Prostate gland (tissue), 2 donors: ENCODE measurements around the gene TEX28. TPM values are rescaled to one million over a fixed set of nuclear protein-coding genes. Genes with fewer than 3 reads are reported as not detected.

Source experiments
- DNase-seq: peaks from one replicate; pipeline ENCODE4 v3.0.0-alpha.2; 2019; ENCODE audit warnings: low spot score
- H3K27ac ChIP-seq, 2 donors: fragments of 200-600 bp; sonication (generic); 2 replicates each; pipeline ENCODE4 v1.5.1; 2017 to 2019
- H3K27me3 ChIP-seq: fragments of 200-600 bp; sonication (generic); replicated peaks from 2 replicates; pipeline ENCODE4 v1.5.1; 2019; ENCODE audit not compliant: insufficient read depth
- H3K36me3 ChIP-seq, 2 donors: fragments of 200-600 bp; sonication (generic); 1 replicate in 1 of 2; 2 replicates in 1 of 2; pipeline versions ENCODE4 v1.5.1 to v1.8.1; 2017 to 2019
- H3K4me1 ChIP-seq: fragments of 200-600 bp; sonication (generic); replicated peaks from 2 replicates; pipeline ENCODE4 v1.5.1; 2019
- H3K4me3 ChIP-seq, 2 donors: fragments of 200-600 bp; sonication (generic); 2 replicates each; pipeline ENCODE4 v1.5.1; 2017 to 2019
- H3K9me3 ChIP-seq: fragments of 200-600 bp; sonication (generic); 2 replicates; pipeline ENCODE4 v1.5.1; 2017
- POLR2A ChIP-seq: fragments of 450-650 bp; IDR thresholded peaks from one replicate; pipeline ENCODE4 v1.6.1; 2016; ENCODE audit warnings: antibody characterized with exemption, mild to moderate bottlenecking
- POLR2AphosphoS5 ChIP-seq: sonication (generic); formaldehyde crosslinking; IDR thresholded peaks from one replicate; pipeline ENCODE4 v1.6.1; 2017; ENCODE audit warnings: antibody characterized with exemption
- WGBS: methylation state at CpG from one replicate; pipeline ENCODE4 v1.1.5; 2018; 5-methylcytosine and 5-hydroxymethylcytosine counted together
- intact Hi-C: fragments of 100-400 bp; cut with DNase I; formaldehyde crosslinking; loops from one replicate; pipeline ENCODE4 v1.14.2; 2022
- total RNA-seq, 2 donors: library from RNA; depleted of rRNA; stranded (reverse); fragments of >200 nt; gene quantifications; one replicate each; pipeline ENCODE4 v1.1.0, GENCODE V29; 2016
- TF ChIP-seq, protein P1 (sequence below), 4 experiments: fragments of 200-600 bp in 2 of 4; fragments of 450-650 bp in 2 of 4; sonication (generic) in 2 of 4; IDR thresholded peaks; 1 replicate in 3 of 4; 2 replicates in 1 of 4; pipeline ENCODE4 v1.5.1; 2016 to 2019; ENCODE audit warnings: antibody characterized with exemption in 4 of 4, mild to moderate bottlenecking in 2 of 4, moderate library complexity in 2 of 4

The TEX28 gene
- total RNA-seq, 2 donors from 2014 or later: 1.5 TPM; not detected in 1

DNA sequence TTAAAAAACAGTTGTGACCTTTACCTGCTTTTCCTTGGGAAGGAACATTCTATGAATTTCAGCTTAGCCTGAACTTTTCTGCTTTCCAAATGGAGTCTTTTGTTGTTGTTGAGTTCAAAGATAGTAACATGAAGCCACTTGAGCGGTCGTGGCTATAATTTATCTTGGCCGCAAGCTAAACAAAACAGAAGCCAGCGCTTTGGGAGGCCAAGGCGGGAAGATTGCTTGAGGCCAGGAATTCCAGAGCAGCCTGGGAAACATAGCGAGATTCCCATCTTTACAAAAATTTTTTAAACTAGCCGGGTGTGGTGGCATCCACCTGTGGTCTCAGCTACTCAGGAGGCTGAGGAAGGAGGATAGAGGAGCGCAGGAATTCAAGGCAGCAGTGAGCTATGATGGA is 30.6 kb upstream of the TEX28 start:
- TF ChIP-seq, protein P1, sequence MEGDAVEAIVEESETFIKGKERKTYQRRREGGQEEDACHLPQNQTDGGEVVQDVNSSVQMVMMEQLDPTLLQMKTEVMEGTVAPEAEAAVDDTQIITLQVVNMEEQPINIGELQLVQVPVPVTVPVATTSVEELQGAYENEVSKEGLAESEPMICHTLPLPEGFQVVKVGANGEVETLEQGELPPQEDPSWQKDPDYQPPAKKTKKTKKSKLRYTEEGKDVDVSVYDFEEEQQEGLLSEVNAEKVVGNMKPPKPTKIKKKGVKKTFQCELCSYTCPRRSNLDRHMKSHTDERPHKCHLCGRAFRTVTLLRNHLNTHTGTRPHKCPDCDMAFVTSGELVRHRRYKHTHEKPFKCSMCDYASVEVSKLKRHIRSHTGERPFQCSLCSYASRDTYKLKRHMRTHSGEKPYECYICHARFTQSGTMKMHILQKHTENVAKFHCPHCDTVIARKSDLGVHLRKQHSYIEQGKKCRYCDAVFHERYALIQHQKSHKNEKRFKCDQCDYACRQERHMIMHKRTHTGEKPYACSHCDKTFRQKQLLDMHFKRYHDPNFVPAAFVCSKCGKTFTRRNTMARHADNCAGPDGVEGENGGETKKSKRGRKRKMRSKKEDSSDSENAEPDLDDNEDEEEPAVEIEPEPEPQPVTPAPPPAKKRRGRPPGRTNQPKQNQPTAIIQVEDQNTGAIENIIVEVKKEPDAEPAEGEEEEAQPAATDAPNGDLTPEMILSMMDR (IDR thresholded peaks at IDR 0.05): no peak
- no peak for TF ChIP-seq POLR2AphosphoS5
- TF ChIP-seq POLR2A: no peak
- Histone ChIP-seq H3K27me3 (no peaks in the 10 kb centered on the region), H3K27ac (no peak overlapping the region), H3K4me1 (no peaks in the 10 kb centered on the region), H3K4me3 (no peak overlapping the region), H3K36me3 (no peaks in the 10 kb centered on the region), H3K9me3 (no peaks in the 10 kb centered on the region)
- WGBS: 21% methylated on average over 6 of the region's 8 CpGs
- intact Hi-C loops: no loop called here
- DNase-seq: no peak

DNA sequence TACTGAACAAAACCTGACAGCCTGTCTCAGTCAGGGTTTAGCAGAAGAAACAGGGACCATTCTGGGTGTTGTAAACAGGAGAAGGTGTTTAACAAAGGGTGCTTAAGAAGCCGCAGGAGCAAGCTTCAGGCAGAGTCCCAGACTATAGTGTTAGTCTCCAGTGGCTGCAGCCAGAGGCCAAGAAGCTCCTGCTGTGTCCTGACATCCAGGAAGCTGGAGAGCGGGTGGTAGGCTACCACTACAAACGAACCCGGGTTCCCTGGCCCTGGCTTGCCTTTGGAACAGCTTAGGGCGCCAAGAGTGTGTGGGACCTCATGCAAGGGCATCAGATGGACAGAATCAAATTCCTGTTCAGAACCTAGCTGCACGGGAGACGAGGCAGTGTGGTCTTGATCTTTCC is 28.6 kb upstream of the TEX28 start:
- H3K27ac ChIP-seq: no peak overlapping the region
- 69% methylated on average over 7 of the region's 7 CpGs for WGBS
- TF ChIP-seq, protein P1 (IDR thresholded peaks at IDR 0.05): no peak
- TF ChIP-seq POLR2A (no peak), POLR2AphosphoS5 (no peak)
- no peak for DNase-seq
- H3K27me3 ChIP-seq: no peaks in the 10 kb centered on the region
- intact Hi-C loops: no loop called here
- no peak overlapping the region for H3K4me3 ChIP-seq
- no peaks in the 10 kb centered on the region for H3K4me1 ChIP-seq
- no peaks in the 10 kb centered on the region for H3K36me3 ChIP-seq
- H3K9me3 ChIP-seq: no peaks in the 10 kb centered on the region

DNA sequence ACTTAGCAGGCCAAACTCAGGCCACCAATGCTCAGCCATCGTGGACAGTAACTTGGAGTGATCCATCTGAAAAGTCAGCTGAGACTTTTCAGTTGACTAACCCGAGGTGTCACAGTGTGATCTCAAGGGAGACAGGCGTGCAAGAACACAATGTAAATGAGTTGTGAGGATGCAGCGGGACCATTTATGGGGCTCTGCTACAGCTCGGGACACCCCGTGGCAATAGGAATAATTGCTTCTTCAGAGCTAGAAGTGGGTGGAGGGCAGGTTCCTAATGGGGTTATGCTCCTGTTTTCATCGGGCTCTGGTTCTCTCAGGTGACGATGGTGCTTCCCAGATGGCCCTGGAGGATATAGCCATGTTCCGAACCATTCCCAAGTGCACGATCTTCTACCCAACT is 28.0 kb upstream of the TEX28 start:
- Histone ChIP-seq H3K27me3 (no peaks in the 10 kb centered on the region), H3K27ac (no peak overlapping the region), H3K9me3 (no peaks in the 10 kb centered on the region), H3K36me3 (no peaks in the 10 kb centered on the region), H3K4me3 (no peak overlapping the region), H3K4me1 (no peaks in the 10 kb centered on the region)
- intact Hi-C loops: no loop called here
- TF ChIP-seq POLR2AphosphoS5 (no peak), POLR2A (no peak)
- TF ChIP-seq, protein P1 (IDR thresholded peaks at IDR 0.05): no peak
- WGBS: 85% methylated on average over 10 of the region's 10 CpGs
- DNase-seq: no peak

DNA sequence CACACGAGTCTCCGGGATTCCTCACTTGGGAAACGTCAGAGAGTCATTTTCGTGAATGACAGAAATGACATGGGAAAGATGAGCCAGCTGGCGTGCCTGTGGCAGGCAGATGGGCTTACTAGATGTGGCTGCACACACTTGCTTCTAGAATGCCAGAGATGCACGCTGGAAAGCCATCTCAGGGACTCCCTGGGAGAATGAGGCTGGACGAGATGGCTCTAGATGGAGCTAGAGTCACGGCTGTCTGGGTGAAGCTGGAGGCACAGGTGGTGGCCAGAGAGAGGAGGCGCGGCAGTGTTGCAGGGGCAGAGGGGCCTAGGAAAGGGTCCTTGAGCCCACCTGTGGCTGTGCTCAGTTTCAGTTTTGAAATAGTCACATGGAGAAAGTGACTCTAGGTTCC is 26.7 kb upstream of the TEX28 start:
- H3K4me1 ChIP-seq: no peaks in the 10 kb centered on the region
- no peaks in the 10 kb centered on the region for H3K27me3 ChIP-seq
- H3K27ac ChIP-seq: no peak overlapping the region
- no peaks in the 10 kb centered on the region for H3K36me3 ChIP-seq
- intact Hi-C loops: no loop called here
- H3K9me3 ChIP-seq: no peaks in the 10 kb centered on the region
- no peak for DNase-seq
- no peak overlapping the region for H3K4me3 ChIP-seq
- WGBS: 56% methylated on average over 10 of the region's 10 CpGs
- TF ChIP-seq POLR2AphosphoS5 (no peak), POLR2A (no peak)
- TF ChIP-seq, protein P1 (IDR thresholded peaks at IDR 0.05): no peak

DNA sequence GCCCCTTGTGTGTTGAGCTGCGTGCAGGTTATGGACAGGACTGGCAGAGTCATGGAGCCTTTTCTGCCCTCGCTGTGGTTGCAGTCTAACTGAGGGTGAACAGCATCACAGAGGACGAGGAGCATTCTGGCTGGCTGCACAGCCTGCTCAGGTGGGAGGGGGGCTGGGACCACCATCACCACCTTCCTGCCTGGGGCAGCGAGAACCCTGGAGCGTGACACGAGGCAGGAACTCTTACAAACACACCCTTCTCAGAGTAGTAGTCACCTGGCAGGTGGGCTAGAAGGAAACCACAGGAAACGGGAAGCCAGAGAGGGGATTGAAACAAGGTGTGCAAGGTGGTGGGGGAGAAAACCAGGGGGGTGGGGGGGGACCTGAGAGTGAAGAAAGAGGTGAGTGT is 26.2 kb upstream of the TEX28 start:
- Histone ChIP-seq H3K27me3 (no peaks in the 10 kb centered on the region), H3K27ac (no peak overlapping the region), H3K4me1 (no peaks in the 10 kb centered on the region), H3K36me3 (no peaks in the 10 kb centered on the region), H3K4me3 (no peak overlapping the region), H3K9me3 (no peaks in the 10 kb centered on the region)
- TF ChIP-seq POLR2AphosphoS5 (no peak), POLR2A (no peak)
- TF ChIP-seq, protein P1 (IDR thresholded peaks at IDR 0.05): no peak
- 100% methylated on average over 1 of the region's 7 CpGs for WGBS
- DNase-seq: no peak
- intact Hi-C loops: no loop called here
